Measurements from ENCODE around the gene SDF2.

GRCh38 chr17:28622186-28622585 is 39.5 kb downstream of the SDF2 start:
- TF ChIP-seq POLR2A (IDR thresholded peaks at IDR 0.05) (no peak), EP300 (IDR thresholded peaks at IDR 0.05) (no peak)
- TF ChIP-seq, protein P1, sequence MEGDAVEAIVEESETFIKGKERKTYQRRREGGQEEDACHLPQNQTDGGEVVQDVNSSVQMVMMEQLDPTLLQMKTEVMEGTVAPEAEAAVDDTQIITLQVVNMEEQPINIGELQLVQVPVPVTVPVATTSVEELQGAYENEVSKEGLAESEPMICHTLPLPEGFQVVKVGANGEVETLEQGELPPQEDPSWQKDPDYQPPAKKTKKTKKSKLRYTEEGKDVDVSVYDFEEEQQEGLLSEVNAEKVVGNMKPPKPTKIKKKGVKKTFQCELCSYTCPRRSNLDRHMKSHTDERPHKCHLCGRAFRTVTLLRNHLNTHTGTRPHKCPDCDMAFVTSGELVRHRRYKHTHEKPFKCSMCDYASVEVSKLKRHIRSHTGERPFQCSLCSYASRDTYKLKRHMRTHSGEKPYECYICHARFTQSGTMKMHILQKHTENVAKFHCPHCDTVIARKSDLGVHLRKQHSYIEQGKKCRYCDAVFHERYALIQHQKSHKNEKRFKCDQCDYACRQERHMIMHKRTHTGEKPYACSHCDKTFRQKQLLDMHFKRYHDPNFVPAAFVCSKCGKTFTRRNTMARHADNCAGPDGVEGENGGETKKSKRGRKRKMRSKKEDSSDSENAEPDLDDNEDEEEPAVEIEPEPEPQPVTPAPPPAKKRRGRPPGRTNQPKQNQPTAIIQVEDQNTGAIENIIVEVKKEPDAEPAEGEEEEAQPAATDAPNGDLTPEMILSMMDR (IDR thresholded peaks at IDR 0.05) = no peak
